Occipital lobe (tissue), 2 donors: ENCODE data around the gene LRRC71. TPM values are rescaled to one million over a fixed set of nuclear protein-coding genes. Genes with fewer than 3 reads are reported as not detected.

Experiments
- DNase-seq: peaks from one replicate; lab custom pipeline; 2025; lab: John Stamatoyannopoulos, UW
- total RNA-seq: library from RNA; depleted of rRNA; stranded (reverse); fragments of >200 nt; gene quantifications from one replicate; pipeline ENCODE4 v1.2.3, GENCODE V29; 2014

LRRC71 gene
- total RNA-seq, 1 donor from 2014 or later: 0.16 TPM

- DNase-seq: peak; percentile 24
These were observed 25.6 kb downstream of the LRRC71 start for GRCh38 chr1:156945881-156946661.

DNA sequence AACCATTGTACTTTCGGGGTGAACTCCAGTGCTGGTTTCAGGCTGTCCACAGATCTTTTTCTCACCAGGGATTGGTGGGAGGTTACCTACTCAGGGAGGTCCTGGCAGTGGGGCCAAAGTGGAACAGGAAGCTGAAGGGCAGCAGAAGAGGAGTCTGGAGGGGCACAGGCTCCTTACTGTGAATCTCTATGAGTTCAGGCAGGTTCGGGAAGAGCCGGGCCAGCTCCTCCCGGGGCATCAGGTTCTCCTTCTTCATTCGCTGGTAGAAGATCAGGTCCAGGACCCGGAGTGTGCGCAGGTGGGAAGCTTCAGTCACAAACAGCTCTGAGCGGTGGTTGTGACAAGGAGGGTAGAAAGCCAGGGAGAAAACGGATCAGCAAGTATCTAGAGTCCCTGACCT lies 26.7 kb downstream of the LRRC71 start:
- no peak for DNase-seq

DNA sequence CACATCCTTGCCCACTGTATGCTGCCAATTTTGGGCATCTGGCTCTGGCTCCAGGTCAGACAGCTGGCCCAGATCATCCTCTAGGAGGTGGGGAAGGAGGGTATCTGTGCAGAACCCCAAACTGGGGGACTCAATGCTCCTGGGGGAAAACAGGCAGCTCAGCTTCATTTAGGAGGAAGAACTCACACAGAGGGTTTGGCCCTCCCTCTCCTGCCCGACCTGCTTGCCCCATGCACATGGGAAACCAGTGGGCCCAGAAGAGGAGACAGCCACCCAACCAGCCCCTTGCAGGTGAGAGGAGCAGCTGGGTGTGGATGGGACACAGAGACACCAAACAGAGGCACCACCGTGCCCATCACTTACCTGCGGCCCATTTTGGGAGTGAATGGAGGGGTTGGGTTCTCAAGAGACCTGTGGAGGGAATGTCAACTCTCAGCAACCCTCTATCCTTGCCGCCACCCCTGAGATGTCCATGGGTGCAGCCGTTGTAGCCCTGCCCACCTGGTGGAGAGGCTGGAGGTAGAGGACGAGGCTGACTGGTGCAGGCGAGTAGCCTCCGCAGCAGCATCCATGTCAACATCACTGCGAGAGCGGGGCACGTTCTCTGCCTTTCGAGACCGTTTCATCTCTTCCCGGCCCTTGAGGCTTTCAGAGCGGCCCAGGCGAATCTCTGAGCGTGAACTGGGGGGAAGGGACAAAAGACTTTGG lies 27.5 kb downstream of the LRRC71 start:
- DNase-seq: no peak

- DNase-seq: no peak
These were observed 28.3 kb downstream of the LRRC71 start for GRCh38 chr1:156948708-156949107.

DNA sequence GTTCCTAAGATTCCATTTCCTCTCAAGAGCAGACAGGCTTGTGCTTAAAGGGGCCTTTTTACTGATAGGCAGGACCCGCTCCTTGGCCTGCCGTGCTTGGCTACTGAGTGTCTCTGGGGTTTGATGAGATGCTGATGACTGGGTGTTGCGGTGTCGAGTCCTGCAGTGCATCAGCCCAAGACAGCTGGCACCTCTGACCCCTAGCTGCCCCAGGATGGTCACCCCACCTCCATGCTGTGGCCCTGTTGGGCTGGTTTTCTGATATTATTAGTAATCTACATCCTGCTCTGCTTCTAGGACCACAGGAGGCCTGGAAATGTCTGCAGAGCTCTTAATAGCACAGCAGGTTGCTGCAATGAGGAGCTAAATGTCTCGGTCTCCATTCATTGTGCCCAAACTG lies 28.7 kb downstream of the LRRC71 start:
- DNase-seq: no peak

DNA sequence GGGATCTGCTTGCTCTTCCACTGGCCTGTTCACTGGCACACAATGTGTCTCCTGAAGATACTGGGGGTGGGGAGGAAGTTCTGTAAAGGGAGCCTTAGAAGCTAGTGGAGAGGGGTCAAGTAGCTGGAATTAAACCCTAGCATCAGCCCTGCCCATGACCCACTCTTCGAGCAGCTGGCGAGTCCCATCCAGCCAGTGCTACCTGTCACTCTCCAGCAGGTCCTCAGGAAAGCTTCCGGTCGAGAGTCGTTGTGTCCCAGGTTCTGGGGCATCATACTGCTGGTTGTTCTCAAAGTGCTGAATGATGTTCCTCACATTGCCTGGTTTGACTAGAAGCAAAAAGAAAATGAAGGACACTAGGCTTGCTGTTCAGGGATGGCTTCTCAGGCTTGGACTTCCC lies 30.9 kb downstream of the LRRC71 start:
- DNase-seq: no peak

GRCh38 chr1:156953571-156953970 lies 33.1 kb downstream of the LRRC71 start:
- DNase-seq: no peak

DNA sequence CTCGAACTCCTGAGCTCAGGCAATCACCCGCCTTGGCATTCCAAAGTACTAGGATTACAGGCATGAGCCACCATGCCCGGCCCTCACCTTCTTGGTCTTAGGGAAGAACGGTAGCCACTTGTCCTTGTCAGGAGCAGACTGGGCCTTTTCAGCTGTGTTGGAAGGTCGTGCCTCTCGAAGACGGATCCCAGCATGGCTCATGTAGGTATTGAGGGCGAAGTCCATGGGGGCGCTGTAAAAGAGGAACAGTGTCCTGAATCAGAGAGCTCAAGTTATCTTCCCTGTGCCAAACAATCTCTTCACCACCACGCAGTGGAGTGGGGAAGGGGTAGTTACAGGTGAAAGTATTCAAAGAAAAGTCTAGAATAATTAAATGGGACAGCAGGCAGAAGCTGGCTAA lies 35.9 kb downstream of the LRRC71 start:
- no peak for DNase-seq

GRCh38 chr1:156957634-156958033 lies 37.2 kb downstream of the LRRC71 start:
- DNase-seq: no peak

DNA sequence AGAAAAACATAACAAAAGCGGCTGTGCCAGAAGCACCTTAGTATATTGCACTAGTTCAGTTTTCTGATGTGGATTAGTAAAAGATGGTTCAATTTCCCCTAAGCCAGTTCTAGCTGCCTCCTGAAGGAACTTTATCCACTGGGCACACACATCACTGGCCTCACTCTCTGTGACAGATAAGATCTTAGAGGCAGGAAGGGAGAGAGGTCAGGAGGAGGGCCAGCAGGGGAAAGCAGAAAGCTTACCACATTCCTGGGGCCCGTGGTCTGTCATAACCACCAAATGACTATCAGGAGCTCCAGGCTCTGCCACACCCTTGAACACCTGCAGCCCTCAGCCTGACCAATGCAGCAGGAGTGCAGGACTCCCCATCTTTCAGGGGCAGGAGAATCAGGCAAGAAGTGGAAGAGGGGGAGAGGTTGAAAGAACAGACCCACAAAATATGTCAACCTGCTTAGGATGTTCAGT lies 37.8 kb downstream of the LRRC71 start:
- no peak for DNase-seq

DNA sequence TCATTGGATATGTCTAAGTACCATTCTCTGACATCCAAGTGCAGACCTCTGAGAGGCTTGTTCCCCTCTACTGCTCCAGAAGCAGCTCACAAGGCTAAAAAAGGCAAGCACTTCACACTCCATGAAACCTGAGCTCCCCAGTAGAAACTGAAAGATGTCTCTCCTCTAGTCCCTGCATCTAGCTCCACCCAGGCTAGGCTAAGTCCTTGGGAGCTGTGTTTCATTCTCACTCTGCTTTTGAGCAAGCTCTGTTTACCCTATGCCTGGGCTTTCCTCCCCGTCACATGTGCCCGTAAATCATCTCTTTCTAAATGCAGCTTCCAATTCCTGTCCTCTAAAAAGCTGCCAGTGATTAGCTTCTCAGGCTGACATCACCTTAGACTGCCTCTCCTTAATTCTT lies 39.0 kb downstream of the LRRC71 start:
- DNase-seq: no peak

GRCh38 chr1:156959925-156960324 lies 39.5 kb downstream of the LRRC71 start:
- no peak for DNase-seq

GRCh38 chr1:156961709-156962108 lies 41.3 kb downstream of the LRRC71 start:
- no peak for DNase-seq

- DNase-seq: no peak
These were observed 43.2 kb downstream of the LRRC71 start for GRCh38 chr1:156963621-156964020.

- DNase-seq: no peak
These were observed 44.0 kb downstream of the LRRC71 start for GRCh38 chr1:156964441-156964840.

- DNase-seq: no peak
These were observed 49.1 kb downstream of the LRRC71 start for GRCh38 chr1:156969496-156969895.

DNA sequence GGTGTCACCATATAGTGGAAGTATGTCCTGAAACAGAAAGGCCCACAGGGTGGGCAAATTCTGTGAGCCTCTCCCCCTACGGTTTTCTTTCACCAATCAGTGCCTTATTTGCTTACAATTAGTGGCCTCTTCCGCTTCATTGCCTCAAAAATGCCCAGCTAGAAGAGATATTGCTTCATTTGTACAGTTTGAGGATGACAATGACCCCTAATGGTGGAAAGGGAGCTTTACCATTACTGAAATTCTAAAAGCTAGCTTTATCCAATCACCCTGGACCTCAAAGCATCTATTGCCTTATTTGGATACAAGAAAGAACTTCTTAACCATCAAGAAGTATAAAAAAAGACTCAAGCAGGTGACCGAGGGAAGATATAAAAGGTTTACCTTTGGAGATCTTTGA lies 49.6 kb downstream of the LRRC71 start:
- no peak for DNase-seq

DNA sequence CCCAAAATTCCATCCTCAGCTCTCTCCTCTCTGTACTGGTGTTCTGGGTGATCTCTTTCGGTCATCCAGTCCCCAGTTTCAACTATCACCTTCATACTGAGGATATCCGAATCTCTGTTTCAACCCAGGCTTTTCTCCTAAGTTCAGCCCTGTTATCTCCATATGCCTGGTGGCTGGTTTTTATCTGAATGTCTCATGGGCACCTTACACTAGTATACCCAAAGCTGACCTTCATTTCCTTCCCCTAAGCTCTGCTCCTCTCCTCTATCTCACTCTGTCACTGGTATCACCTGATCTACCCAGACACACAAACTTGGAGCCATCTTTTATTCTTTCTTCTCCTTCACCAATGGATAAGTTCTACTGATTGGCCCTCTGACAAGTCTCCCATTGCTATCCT lies 53.0 kb downstream of the LRRC71 start:
- DNase-seq: no peak

DNA sequence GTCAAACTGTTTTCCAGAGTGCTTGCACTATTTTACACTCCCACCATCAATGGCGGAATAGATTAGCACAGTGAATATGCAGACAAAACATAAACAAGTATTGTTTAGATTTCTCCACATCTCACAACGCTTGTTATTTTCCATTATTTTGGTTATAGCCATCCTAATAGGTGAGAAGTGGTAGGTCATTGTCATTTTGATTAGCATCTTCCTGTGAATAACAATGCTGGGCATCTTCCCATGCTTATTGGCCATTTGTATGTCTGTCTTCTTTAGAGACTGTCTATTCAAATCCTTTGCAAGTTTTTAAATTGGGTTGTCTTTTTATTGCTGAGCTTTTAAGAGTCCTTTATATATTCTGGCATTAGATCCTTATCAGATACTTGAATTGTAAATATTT lies 54.7 kb downstream of the LRRC71 start:
- no peak for DNase-seq

DNA sequence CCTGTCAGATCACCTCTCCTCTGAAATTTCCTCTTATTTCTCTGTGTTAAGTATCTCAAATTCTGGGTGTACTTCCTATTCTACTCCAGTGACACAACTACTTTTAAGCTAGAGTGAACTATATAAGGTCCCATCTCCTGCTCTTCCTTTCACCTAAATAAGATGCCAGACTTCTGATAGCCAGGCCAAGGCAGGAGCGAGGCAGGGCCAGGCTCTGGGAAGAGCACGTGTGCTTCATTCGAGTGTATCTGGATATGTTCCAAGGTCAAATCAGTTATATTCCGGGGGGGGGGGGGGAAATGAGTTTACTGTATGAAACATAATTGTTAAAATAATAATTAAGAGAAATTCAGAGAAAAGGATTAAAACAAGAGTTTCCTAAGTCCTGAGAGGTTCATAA lies 60.1 kb downstream of the LRRC71 start:
- DNase-seq: no peak
